Epithelial cell of esophagus (primary cell): ENCODE measurements around the gene TIMM17A.
"Not testable (repeated sequence)": the region's sequence is repeated elsewhere in the genome, so short reads cannot be mapped to it uniquely, and the experiment has no call there.

Experiments
- DNase-seq: peaks from one replicate; pipeline ENCODE4 v3.0.0; 2010; ENCODE audit warnings: low read depth
- H3K4me3 ChIP-seq: 2 replicates; pipeline ENCODE4 v1.5.1; 2011; ENCODE audit warnings: mild to moderate bottlenecking, low read length, control low read depth
- TF ChIP-seq, protein P1 (sequence below): IDR thresholded peaks from 2 replicates; pipeline ENCODE4 v1.5.1; 2011; ENCODE audit warnings: low read depth, mild to moderate bottlenecking, low read length, control low read depth, inconsistent platforms; ENCODE audit not compliant: insufficient read depth; ENCODE audit errors: missing control alignments

Gene TIMM17A

DNA sequence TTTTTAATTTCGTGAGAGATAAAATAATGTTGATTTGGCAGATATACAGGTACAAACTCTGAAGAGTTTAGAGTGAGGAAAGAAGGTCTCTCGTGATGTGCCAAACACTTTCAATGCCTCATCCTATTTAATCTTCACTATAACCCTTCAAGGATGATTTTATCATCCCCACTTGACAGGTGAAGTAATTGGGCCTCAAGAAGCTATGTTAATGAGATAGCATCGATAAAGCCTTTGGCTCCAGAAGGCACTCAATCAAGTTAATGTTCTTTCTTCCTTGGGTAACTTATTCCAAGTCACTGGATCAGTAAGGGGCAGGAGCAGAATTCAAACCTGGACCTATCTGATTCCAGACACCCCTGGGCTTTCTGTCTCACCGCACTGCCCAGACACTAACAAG, 16.2 kb upstream of the TIMM17A start:
- no peak overlapping the region for H3K4me3 ChIP-seq
- DNase-seq: no peak
- TF ChIP-seq, protein P1, sequence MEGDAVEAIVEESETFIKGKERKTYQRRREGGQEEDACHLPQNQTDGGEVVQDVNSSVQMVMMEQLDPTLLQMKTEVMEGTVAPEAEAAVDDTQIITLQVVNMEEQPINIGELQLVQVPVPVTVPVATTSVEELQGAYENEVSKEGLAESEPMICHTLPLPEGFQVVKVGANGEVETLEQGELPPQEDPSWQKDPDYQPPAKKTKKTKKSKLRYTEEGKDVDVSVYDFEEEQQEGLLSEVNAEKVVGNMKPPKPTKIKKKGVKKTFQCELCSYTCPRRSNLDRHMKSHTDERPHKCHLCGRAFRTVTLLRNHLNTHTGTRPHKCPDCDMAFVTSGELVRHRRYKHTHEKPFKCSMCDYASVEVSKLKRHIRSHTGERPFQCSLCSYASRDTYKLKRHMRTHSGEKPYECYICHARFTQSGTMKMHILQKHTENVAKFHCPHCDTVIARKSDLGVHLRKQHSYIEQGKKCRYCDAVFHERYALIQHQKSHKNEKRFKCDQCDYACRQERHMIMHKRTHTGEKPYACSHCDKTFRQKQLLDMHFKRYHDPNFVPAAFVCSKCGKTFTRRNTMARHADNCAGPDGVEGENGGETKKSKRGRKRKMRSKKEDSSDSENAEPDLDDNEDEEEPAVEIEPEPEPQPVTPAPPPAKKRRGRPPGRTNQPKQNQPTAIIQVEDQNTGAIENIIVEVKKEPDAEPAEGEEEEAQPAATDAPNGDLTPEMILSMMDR: no peak

DNA sequence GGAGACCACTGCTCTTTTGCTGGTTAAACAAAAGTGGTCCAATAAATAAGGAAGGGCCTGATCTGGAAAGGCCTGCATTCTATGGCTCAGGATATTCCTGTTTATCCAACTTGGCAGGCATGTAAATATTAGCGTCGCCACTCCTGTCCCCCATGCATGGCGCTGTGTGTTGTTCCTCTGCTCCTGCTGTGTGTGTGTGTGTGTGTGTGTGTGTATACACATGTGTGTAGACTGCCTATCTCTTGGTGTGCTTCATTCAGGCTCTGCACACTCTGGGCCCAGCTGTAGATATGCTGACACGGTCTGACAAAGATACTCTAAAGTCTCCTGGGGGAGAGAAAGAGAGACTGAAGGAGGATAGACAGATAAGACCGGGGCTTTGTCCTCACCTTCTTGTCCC, 15.7 kb upstream of the TIMM17A start:
- H3K4me3 ChIP-seq: no peak overlapping the region
- DNase-seq: no peak
- TF ChIP-seq, protein P1: no peak

DNA sequence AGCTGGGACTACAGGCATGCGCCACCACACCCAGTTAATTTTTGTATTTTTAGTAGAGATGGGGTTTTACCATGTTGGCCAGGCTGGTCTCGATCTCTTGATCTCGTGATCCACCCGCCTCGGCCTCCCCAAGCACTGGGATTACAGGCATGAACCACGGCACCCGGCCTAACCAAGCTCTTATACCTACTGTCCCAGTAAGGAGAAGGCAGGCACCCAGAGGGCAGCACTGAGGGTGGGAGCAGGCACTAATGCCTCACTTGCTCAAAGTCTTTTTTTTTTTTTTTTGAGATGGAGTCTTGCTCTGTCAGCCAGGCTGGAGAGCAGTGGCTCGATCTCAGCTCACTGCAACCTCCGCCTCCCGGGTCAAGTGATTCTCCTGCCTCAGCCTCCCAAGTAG, 15.0 kb upstream of the TIMM17A start:
- H3K4me3 ChIP-seq: not testable (repeated sequence)

DNA sequence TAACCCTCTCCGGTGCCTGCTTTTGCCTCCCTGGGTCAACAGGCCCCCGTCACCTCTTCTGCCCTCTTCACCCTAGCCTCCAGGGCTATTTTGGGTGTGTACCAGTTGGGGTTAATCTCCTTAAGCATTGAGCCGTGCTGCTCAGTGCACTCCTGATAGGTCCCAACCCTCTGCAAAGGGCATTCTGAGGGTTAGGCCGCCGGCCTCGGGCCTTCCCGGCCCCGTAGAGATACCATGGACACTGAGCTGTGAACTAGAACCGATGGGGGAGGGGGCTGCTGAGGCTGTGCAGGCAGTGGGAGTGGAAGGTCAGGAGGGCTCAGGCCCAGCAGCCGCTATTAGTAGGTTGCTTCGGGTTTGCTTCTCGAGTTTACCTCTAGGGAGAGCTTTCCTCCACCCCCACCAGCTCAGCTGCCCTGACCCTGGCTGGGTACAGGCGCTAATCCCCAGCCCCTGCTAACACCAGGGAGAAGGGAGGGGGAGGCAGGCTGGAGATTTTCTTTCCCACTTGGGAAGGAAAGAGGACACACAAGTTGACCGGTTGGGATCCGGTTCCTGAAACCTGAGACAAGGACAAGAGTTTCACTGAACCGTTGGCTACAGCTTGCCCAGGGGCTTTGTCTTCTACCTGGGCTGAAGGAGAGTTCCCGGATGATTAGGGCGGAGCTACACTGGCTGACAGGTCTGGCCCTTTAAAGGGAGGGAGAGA, 13.7 kb upstream of the TIMM17A start:
- no peak overlapping the region for H3K4me3 ChIP-seq

More for the DNA sequence above, 15.0 kb upstream of the TIMM17A start:
- not testable (repeated sequence) for DNase-seq

DNA sequence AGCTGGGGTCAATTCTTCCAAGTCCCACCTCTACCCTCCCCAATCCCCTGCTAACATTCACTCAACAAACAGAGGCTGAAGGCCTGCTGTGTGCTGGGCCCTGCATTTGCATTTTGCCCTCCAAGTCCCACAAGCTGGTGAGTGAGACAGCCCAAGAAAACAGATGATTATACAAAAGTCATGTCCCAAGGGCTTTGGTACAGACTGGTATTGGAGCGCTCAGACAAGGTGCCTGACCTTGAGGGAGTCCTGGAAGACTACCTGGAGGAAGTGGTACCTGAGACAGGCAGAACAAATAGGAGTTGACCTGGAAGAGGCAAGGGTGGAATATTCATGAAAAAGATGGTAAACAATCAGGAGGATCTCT, 13.2 kb upstream of the TIMM17A start:
- no peak overlapping the region for H3K4me3 ChIP-seq
- no peak for DNase-seq

More for the DNA sequence above, 13.7 kb upstream of the TIMM17A start:
- TF ChIP-seq, protein P1: no peak
- DNase-seq: no peak

DNA sequence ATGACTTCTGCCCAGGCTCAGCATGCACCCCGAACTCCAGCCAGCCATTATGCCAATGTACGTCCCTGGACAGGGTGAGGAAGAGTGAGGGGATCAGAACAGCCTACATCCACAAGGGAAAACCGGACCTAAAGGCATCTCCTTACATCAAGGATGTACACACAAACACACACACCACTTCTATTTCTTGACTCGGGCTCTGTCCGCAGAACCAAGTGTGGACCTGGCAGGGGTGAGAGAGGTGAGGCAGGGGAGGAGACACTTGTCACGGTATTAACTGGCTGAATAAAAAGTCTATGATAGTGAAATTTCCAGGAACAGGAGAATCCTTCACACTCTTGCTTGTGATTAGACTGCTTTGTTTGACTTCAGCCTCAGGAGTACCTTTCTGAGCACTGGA, 11.3 kb upstream of the TIMM17A start:
- TF ChIP-seq, protein P1: no peak
- no peak overlapping the region for H3K4me3 ChIP-seq
- no peak for DNase-seq

More for the DNA sequence above, 13.2 kb upstream of the TIMM17A start:
- TF ChIP-seq, protein P1: no peak

DNA sequence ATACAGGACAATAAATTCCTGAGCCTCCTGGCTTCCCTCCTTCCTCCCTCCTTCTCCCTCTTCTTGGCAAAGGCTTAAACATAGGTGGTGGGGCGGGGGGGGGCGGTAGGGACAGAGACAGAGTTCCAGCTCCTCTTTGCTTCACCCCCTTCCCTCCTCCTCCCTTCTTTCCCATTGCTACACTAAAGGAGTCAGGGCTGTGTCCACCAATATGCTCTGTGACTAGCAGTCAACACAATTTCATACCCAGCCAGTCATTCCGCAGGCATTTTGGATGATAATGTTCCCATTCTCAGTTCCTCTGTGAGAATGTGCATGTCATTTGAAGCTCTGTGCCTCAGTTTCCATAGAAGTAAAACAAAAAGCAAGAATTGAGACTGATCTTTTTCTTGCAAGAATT, 10.7 kb upstream of the TIMM17A start:
- TF ChIP-seq, protein P1: no peak
- DNase-seq: no peak
- H3K4me3 ChIP-seq: no peak overlapping the region
